D721Med (cell line): ENCODE measurements around the gene MCM3AP.

Experiments
- DNase-seq: peaks from one replicate; pipeline ENCODE4 v3.0.0; 2011; ENCODE audit warnings: low spot score; ENCODE audit not compliant: insufficient read length
- FAIRE-seq: peaks from 2 replicates; lab custom pipeline; 2011; peaks lifted over from hg19 to GRCh38; lab: Jason Lieb, UNC
- CTCF ChIP-seq: IDR thresholded peaks from 2 replicates; pipeline ENCODE4 v1.5.1; 2012; ENCODE audit warnings: mild to moderate bottlenecking, control low read depth; ENCODE audit not compliant: insufficient read depth; ENCODE audit errors: missing control alignments

Gene MCM3AP

GRCh38 chr21:46193829-46194373 lies 91.5 kb downstream of the MCM3AP start:
- FAIRE-seq (no peak), DNase-seq (no peak)
- TF ChIP-seq CTCF: no peak

- FAIRE-seq (no peak), DNase-seq (no peak)
- TF ChIP-seq CTCF: no peak
Observed at GRCh38 chr21:46191686-46192575, 93.5 kb downstream of the MCM3AP start.

GRCh38 chr21:46191257-46191685 lies 94.1 kb downstream of the MCM3AP start:
- no peak for FAIRE-seq
- no peak for TF ChIP-seq CTCF
- no peak for DNase-seq

- FAIRE-seq: no peak
- no peak for TF ChIP-seq CTCF
- DNase-seq: no peak
Observed at GRCh38 chr21:46190491-46191131, 94.8 kb downstream of the MCM3AP start.

GRCh38 chr21:46189959-46190490 lies 95.4 kb downstream of the MCM3AP start:
- no peak for TF ChIP-seq CTCF
- FAIRE-seq (no peak), DNase-seq (no peak)

GRCh38 chr21:46189213-46189958 lies 96.0 kb downstream of the MCM3AP start:
- DNase-seq: no peak
- FAIRE-seq: no peak
- no peak for TF ChIP-seq CTCF
